SIG-M5 (cell line): ENCODE results near the gene SNX21.
"Not testable (repeated sequence)": the region's sequence is repeated elsewhere in the genome, so short reads cannot be mapped to it uniquely, and the experiment has no call there.

Experiments
- DNase-seq: peaks from one replicate; lab custom pipeline; 2025; lab: John Stamatoyannopoulos, UW

SNX21 gene

DNA sequence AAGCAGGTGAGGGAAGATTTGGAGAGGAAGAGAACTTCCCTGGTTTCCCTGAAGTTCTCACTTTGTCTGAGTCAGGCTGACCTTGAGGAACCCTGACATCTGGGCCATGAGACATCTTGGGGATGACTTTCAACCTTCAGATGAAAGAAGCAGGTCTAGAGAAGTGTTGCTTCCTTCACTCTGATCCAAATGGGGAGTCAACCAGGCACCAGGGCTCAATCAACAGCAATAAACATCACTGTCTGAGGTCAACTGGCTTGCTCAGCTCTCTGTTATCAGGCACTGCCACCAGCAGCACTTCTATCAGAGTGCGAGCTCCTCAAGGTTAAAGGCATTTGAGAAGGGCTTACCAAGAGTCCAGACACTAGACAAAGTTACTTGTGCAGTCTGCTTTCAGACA lies 17.3 kb downstream of the SNX21 start:
- DNase-seq: no peak

GRCh38 chr20:45851501-45851900 lies 17.9 kb downstream of the SNX21 start:
- no peak for DNase-seq

DNA sequence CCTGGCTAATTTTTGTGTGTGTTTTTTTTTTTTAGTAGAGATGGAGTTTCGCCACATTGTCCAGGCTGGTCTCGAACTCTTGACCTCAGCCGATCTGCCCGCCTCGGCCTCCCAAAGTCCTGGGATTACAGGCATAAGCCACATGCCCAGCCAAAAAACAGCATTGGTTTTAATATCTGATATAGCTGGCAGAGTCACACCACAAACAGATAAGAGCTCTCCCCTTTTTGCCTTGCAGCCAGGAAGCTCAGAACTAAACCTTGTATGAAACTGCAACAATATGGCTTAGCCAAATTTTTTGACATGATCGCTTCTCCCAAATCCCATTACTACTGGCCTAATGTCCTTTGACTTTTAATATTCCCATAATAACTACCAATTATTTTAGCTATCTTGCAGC lies 18.7 kb downstream of the SNX21 start:
- DNase-seq: no peak

GRCh38 chr20:45853484-45853883 lies 19.9 kb downstream of the SNX21 start:
- no peak for DNase-seq

DNA sequence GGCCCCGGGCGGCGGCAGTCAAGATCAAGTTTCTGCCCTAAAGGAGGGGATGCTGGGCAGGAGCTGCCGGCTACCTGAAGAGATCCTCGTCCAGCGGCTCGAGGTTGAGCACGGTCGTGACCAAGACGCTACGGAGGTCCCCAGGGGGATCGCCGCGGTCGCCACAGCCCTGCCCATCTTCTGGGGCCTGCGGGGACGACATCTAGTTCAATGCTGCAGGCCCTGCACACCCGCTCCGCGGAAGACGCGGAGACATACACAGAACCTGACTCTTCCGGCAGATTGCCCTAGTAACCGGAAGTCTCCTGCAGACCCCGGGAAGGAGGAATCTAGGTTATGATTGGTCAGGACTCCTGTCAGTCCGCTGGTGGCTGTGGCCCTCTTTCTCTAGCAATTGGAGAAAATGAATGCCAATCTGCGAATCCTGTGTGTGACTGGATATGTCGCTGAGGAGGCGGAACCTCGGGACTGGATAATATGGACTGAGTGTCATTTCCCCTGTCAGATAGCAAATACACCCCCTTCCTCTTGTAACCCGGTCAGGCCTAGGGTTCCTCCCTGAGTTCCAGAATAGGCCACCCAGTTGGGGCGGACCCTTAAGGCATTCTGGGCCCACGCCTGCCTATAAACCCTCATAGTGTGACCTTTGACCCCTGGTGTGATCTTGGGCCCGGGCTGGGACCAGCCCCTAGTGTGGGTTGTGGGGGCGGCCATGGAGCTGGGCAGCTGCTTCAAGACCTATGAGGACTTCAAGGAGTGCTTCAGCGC lies 23.7 kb downstream of the SNX21 start, which contains the start of the genes ACOT8 and ZSWIM3:
Gene ACOT8, minus strand, starts transcription at position 279 of the 768 bp plus-strand sequence. Its CDS starts 77 bp downstream, at position 202.
Gene ZSWIM3, plus strand, starts transcription at position 501 of the 768 bp plus-strand sequence. Its CDS starts 212 bp downstream, at position 713.
- DNase-seq: peak; percentile 99

- DNase-seq: no peak
Observed at GRCh38 chr20:45857882-45858216, 24.2 kb downstream of the SNX21 start.

DNA sequence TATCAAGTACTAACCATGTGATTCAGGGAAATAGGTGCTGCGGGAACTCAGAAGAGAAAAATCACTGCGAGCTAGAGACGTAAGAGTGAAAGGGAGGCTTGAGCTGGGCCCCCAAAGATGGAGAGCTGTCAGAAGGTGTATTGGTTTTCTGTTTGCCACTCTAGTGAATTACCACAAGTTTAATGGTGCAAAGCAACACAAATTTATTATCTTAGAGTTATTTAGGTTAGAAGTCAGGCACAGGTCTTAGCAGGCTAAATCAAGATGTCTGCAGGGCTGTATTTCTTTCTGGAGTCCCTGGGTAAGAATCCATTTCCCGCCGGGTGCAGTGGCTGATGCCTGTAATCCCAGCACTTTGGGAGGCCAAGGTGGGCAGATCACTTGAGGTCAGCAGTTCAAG lies 26.3 kb downstream of the SNX21 start:
- DNase-seq: no peak

GRCh38 chr20:45860560-45861220 lies 27.1 kb downstream of the SNX21 start:
- DNase-seq: no peak

- DNase-seq: no peak
Observed at GRCh38 chr20:45861221-45862075, 27.8 kb downstream of the SNX21 start.

DNA sequence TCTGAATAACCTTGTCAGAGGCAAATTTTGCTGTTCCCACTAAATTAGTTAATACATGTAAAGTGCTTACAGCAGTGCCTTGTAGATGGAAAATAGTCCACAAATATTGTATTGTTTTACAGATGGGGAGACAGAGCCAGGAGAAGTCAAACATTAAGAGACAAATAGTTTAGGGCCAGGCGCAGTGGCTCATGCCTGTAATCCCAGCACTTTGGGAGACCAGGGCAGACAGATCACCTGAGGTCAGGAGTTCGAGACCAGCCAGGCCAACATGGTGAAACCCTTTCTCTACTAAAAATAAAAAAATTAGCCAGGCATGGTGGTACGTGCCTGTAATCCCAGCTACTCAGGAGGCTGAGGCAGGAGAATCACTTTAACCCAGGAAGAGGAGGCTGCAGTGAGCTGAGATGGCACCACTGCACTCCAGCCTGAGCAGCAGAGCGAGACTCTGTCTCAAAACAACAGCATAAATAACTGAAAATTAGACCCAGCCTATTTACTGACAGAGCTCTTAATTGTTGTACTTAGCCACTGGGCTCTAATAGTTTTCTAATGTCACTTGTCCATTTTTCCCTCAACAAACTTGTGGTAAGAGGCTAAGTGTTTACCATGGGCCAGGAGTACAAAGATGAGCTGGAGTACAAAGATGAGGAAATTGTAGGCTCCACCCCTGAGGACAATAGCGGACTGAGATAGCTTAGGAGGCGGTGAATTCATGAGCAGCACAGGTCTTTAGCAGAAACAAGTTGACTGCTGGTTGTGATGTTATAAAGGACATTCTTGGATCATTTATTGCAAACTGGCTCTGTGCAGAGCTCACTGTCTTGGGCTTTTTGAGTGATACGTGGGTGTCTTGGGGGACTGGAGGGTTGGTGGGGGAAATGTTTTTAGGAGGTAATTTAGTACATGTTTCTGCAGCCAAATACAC lies 30.2 kb downstream of the SNX21 start:
- DNase-seq: no peak

DNA sequence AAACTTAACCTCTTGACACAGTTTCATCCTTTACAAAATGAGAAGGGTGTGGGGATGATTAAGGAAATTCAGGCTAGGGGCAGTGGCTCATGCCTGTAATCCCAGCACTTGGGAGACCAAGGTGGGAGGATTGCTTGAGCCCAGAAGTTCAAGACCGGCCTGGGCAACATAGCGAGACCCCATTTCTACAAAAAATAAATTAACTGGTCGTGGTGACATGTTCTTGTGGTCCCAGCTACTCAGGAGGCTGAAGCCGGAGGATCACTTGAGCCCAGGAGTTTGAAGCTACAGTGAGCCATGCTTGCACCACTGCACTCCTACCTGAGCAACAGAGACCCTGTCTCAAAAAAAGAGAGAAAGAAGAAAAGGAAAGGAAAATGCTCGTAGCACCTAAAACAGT lies 32.9 kb downstream of the SNX21 start:
- DNase-seq: no peak

DNA sequence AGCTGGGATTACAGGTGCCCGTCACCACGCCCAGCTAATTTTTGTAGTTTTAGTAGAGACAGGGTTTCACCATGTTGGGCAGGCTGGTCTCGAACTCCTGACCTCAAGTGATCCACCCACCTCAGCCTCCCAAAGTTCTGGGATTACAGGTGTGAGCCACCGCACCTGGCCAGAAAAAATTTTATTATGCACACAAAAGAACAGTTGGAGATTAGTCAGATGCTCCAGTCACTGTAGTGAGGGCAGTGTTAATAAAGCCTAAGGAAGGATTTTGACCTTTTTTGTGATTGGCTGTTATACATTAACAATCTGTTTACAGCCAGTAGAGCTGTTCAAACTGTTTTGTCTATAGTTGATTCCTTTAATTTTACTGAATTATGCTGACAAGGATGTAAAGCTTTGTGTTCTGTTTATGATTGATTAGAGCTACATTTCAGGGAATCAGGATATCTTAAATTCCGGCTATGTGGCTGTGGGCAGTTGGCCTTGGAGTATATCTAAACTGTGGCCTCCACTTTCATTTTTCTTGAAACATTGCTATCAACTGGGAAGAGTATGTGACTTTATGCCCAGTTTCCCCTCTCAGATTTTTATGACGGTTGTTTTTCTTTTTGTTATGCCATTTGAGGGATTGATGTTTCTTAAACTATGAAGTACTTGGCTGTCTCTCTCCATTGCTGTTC lies 33.7 kb downstream of the SNX21 start:
- DNase-seq: no peak

DNA sequence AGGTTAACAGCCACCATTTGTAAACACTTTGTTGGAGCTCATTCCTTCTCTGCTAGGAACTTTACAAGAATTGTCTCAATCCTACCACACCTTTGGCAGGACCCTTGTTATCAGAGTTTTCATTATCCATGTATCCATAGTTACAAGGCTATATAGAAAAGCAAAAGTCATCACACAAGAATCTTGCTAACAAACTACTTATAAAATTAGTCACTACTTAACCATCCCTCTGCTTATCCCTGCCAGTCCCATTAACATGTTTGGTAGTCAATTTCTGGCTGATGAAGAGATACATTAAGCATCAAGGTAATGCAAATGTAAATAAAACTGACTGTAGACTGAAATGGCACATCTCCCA lies 34.2 kb downstream of the SNX21 start:
- no peak for DNase-seq

GRCh38 chr20:45872626-45873025 lies 39.0 kb downstream of the SNX21 start:
- DNase-seq: no peak

DNA sequence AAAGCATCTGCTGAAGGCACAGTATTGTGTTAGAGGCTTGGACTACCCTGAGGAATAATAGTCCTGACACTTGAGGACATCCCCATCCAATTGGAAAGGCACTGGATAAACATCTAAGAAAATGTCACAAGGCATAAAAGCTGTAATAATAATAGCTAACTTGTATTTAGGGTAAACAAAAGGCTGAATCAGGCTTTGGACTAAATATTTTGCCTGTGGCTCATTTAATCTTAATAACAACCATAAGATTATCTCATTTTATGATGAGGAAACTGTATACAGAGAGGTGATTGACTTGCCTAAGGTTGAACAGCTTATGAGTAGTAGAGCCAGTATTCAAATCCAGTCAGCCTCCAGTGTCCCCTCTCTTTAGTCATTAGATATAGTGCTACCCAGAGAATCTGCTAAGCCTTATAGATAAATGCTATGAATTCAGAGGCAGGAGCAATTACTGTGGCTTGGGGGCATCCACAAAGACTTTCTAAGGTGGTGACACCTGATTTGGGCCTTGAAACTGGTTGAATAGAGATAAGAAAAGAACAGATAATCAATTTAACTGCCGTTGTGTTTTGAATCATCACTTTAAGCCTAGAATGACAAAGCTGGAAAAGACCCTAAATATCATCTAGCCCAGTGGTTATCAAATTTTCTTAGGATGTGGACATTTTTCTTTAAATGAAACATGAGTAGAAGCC lies 40.0 kb downstream of the SNX21 start:
- no peak for DNase-seq

DNA sequence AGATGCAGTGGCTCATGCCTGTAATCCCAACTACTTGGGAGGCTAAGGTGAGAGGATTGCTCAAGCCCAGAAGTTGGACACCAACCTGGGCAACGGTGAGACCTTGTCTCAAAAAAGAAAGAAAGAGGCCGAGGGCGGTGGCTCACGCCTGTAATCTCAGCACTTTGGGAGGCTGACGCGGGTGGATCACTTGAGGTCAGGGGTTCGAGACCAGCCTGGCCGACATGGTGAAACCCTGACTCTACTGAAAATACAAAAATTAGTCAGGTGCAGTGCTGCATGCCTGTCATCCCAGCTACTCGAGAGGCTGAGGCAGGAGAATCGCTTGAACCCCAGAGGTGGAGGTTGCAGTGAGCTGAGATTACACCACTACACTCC lies 40.5 kb downstream of the SNX21 start:
- DNase-seq: not testable (repeated sequence)

DNA sequence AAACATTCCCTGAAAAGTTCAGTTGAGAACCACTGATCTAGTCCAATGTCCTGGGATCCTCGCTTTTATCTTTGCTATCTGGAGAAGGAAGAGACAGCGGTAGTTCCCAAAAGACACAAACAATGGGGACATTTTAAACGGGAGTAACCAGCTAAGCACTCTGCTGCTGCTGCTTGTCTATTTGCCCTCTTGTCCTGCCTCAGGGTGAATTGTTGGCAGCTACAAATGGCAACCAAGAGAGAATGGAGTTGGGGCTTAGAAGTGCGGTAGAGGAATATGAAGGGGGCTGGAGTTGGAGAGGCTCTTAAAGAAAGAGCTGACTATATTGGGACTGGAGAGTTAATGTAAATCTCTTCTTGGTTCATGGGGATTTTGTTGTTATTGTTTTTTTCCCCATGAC lies 41.0 kb downstream of the SNX21 start:
- no peak for DNase-seq

DNA sequence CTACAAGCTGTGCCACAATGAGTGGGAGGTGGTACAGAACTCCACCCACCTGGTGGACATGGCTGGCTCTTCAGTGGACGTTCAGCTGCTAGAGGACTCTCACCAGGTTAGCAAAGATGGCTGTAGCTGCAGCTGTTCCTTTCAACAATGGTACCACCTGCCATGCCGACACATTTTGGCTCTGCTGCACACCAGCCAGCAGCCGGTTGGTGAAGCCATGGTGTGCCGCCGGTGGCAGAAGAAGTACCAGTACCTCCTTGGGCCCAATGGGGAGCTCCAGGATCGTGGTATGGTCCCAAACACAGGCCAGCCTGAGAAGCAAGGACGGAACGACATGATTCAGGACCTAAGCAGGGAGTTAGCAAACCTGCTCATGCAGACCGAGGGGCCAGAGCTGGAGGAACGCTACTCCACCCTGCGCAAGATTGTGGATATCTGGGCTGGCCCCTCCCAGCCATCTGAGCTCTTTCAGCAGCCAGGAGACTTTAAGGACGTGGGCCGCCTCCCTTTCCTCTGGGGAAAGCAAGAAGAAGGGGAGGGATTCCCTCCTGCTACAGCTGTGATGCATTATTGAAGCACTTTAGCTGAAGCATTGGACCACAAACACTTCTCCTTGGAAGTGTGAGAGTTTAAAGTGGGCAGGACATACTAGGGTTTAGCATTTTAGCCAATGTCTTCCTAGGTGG lies 44.6 kb downstream of the SNX21 start:
- no peak for DNase-seq

DNA sequence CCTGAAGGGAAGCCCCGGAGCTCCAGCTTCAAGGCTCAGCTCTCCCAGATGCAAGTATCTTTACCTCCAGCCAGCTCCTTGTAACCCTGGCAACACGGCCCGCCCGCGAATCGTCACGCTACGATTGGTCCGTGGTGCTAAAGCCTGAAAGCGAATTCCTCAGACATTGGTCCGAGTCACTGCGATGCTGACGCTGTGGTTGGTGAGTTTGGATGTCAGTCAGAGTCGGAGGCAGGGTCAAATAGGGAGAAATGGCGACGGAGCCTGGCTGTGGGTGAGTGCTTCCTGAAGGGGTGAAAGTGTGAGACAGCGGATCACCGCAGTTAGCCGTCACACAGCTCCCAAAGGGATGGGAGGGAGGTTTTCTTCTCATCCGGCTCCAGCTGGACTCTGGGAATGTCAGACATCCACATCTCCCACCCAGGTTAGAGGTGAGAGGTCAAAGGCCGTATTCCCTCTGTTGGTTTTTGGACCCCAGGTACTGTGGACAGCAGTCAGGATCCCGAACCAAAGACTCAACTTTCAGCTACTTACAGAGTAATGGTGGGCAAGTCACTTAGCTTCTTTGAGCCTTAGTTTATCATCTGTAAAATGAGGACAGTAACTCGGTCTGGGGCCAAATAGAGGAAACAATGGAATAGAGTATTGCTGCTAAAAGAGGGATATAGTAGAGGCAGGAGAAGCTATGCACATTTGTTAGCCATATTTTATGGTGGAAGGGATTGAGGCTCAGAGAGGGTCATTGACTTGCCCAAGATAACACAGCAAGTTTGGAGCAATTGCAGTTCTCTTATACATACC lies 47.6 kb downstream of the SNX21 start, which contains the start of gene ZSWIM1:
Gene ZSWIM1, plus strand, starts transcription at position 240 of the 801 bp plus-strand sequence. CDS start 1,366 bp downstream, outside the sequence.
- peak; percentile 89 for DNase-seq
